PC-9 (cell line): Measurements from ENCODE around the gene MYBBP1A. TPM values are rescaled to one million over a fixed set of nuclear protein-coding genes. Genes with fewer than 3 reads are reported as not detected.

Experiments used
- BruUV-seq: library from RNA; stranded (reverse); fragments of 400-500 nt; replicated peaks from 2 replicates; lab custom pipeline; 2021; lab: Mats Ljungman, UMichigan
- CTCF ChIA-PET: fragments of 300-600 bp; sonication (Branson Sonifier 250); formaldehyde crosslinking; loops from one replicate; lab custom pipeline; 2022; ENCODE audit warnings: antibody characterized with exemption; lab: Charles Lee
- POLR2A ChIA-PET: fragments of 300-600 bp; sonication (Branson Sonifier 250); formaldehyde crosslinking; loops from one replicate; lab custom pipeline; 2022; ENCODE audit warnings: antibody characterized with exemption; ENCODE audit not compliant: unreplicated experiment; lab: Charles Lee
- DNase-seq, 2 experiments: peaks; one replicate each; pipeline versions ENCODE4 v3.0.0 to v3.0.0-alpha.2; 2015 to 2022; ENCODE audit warnings: mixed read lengths in 1 of 2
- H2AFZ ChIP-seq: fragments of 200-600 bp; sonication (generic); 2 replicates; pipeline ENCODE4 v1.8.1; 2017; ENCODE audit warnings: antibody characterized with exemption
- H3F3A ChIP-seq: fragments of 200-600 bp; sonication (generic); 2 replicates; pipeline ENCODE4 v1.8.1; 2017; ENCODE audit warnings: antibody characterized with exemption, mild to moderate bottlenecking, low read depth; ENCODE audit not compliant: insufficient read depth
- H3K27ac ChIP-seq: fragments of 200-600 bp; sonication (generic); 2 replicates; pipeline ENCODE4 v1.6.1; 2016; ENCODE audit warnings: mixed run types
- H3K27me3 ChIP-seq: fragments of 200-600 bp; sonication (generic); 2 replicates; pipeline ENCODE4 v1.6.1; 2016; ENCODE audit warnings: low read depth, mixed run types; ENCODE audit not compliant: insufficient read depth
- H3K36me3 ChIP-seq: fragments of 200-600 bp; sonication (generic); 2 replicates; pipeline ENCODE4 v1.6.1; 2016; ENCODE audit warnings: low read depth, mixed run types
- H3K4me1 ChIP-seq: fragments of 200-600 bp; sonication (generic); replicated peaks from 2 replicates; pipeline ENCODE4 v1.6.1; 2016; ENCODE audit warnings: mixed run types; ENCODE audit not compliant: insufficient read depth
- H3K4me2 ChIP-seq: fragments of 200-600 bp; sonication (generic); 2 replicates; pipeline ENCODE4 v1.6.1; 2017; ENCODE audit warnings: mixed run types
- H3K4me3 ChIP-seq: fragments of 200-600 bp; sonication (generic); 2 replicates; pipeline ENCODE4 v1.6.1; 2016; ENCODE audit warnings: mixed run types
- H3K79me2 ChIP-seq: fragments of 200-600 bp; sonication (generic); 2 replicates; pipeline ENCODE4 v1.6.1; 2017; ENCODE audit warnings: low read depth, mixed run types
- H3K9me2 ChIP-seq: fragments of 200-600 bp; sonication (generic); 2 replicates; pipeline ENCODE4 v1.8.1; 2017; ENCODE audit warnings: mild to moderate bottlenecking; ENCODE audit not compliant: insufficient read depth
- H3K9me3 ChIP-seq: fragments of 200-600 bp; sonication (generic); 2 replicates; pipeline ENCODE4 v1.8.1; 2016; ENCODE audit warnings: low read depth; ENCODE audit not compliant: insufficient read depth
- H4K20me1 ChIP-seq: fragments of 200-600 bp; sonication (generic); 2 replicates; pipeline ENCODE4 v1.8.1; 2017; ENCODE audit not compliant: insufficient read depth
- CTCF ChIP-seq: fragments of 200-600 bp; sonication (generic); conservative IDR thresholded peaks from 2 replicates; pipeline ENCODE4 v1.6.1; 2017; ENCODE audit warnings: mixed run types, antibody characterized with exemption, mild to moderate bottlenecking, moderate library complexity
- EZH2 ChIP-seq: fragments of 200-600 bp; sonication (generic); IDR thresholded peaks from 2 replicates; pipeline ENCODE4 v1.8.0; 2017; ENCODE audit warnings: antibody characterized with exemption, low read depth
- intact Hi-C: fragments of 100-400 bp; cut with micrococcal nuclease; formaldehyde crosslinking; loops from one replicate; pipeline ENCODE4 v1.10.0; 2022; ENCODE audit not compliant: unreplicated experiment
- total RNA-seq: library from RNA; stranded (reverse); gene quantifications from 2 replicates; pipeline ENCODE4 v1.2.3, GENCODE V29; 2021

Gene MYBBP1A
- total RNA-seq, 1 experiment from 2014 or later = 89.1 TPM

GRCh38 chr17:4553669-4554068 lies 1.5 kb downstream of the MYBBP1A start:
- H3K4me3 ChIP-seq = peak overlapping the region; percentile 94
- H3F3A ChIP-seq = peaks cover 29% of the 10 kb centered on the region
- DNase-seq = no peak
- H3K4me2 ChIP-seq = peak overlapping the region; percentile 97
- TF ChIP-seq EZH2 (no peak), CTCF (no peak)
- H3K79me2 ChIP-seq = peaks cover 45% of the 10 kb centered on the region
- H3K36me3 ChIP-seq = peaks cover 46% of the 10 kb centered on the region
- no peak overlapping the region for H3K27ac ChIP-seq
- no peaks in the 10 kb centered on the region for H3K9me3 ChIP-seq
- no peak overlapping the region for H2AFZ ChIP-seq
- no TSS peak for BruUV-seq
- ChIA-PET POLR2A (no interaction called here), CTCF (no interaction called here)
- intact Hi-C loops = loop anchor here (2.0 kb wide), 2 partner anchors 39 to 77 kb away; no protein-coding TSS in a partner anchor
- H4K20me1 ChIP-seq = peaks cover 6% of the 10 kb centered on the region; the same call in 1 of the 2 replicates
- peaks cover 25% of the 10 kb centered on the region for H3K4me1 ChIP-seq
- no peaks in the 10 kb centered on the region for H3K9me2 ChIP-seq
- H3K27me3 ChIP-seq = no peaks in the 10 kb centered on the region

- Histone ChIP-seq H3K27me3 (no peaks in the 10 kb centered on the region), H3F3A (peaks cover 37% of the 10 kb centered on the region), H3K4me1 (peaks cover 25% of the 10 kb centered on the region), H3K9me2 (no peaks in the 10 kb centered on the region), H3K4me2 (no peak overlapping the region), H3K4me3 (no peak overlapping the region), H3K27ac (no peak overlapping the region), H2AFZ (no peak overlapping the region), H3K79me2 (peaks cover 45% of the 10 kb centered on the region), H3K9me3 (no peaks in the 10 kb centered on the region), H3K36me3 (peaks cover 49% of the 10 kb centered on the region), H4K20me1 (peaks cover 8% of the 10 kb centered on the region)
- DNase-seq = no peak
- no peak for TF ChIP-seq EZH2
- TF ChIP-seq CTCF = no peak
- CTCF ChIA-PET = no interaction called here
- intact Hi-C loops = no loop called here
- no TSS peak for BruUV-seq
- POLR2A ChIA-PET = no interaction called here
These were observed 3.2 kb downstream of the MYBBP1A start for GRCh38 chr17:4551796-4552525.

- H3K36me3 ChIP-seq = peaks cover 49% of the 10 kb centered on the region
- intact Hi-C loops = no loop called here
- H2AFZ ChIP-seq = no peak overlapping the region
- no peak overlapping the region for H3K4me2 ChIP-seq
- CTCF ChIA-PET = no interaction called here
- no peak overlapping the region for H3K27ac ChIP-seq
- no peak overlapping the region for H3K4me3 ChIP-seq
- peaks cover 42% of the 10 kb centered on the region for H3F3A ChIP-seq
- peaks cover 8% of the 10 kb centered on the region for H4K20me1 ChIP-seq
- no peaks in the 10 kb centered on the region for H3K27me3 ChIP-seq
- H3K79me2 ChIP-seq = peaks cover 45% of the 10 kb centered on the region
- POLR2A ChIA-PET = no interaction called here
- H3K9me2 ChIP-seq = no peaks in the 10 kb centered on the region
- DNase-seq = no peak
- peaks cover 25% of the 10 kb centered on the region for H3K4me1 ChIP-seq
- no TSS peak for BruUV-seq
- no peaks in the 10 kb centered on the region for H3K9me3 ChIP-seq
- no peak; the same call in 1 of the 2 replicates for TF ChIP-seq CTCF
These were observed 4.0 kb downstream of the MYBBP1A start for GRCh38 chr17:4551141-4551540.
